GM19240 (cell line): ENCODE data around the gene C14orf119.

Experiments used
- DNase-seq: peaks from one replicate; pipeline ENCODE4 v3.0.0; 2011; ENCODE audit warnings: low spot score; ENCODE audit not compliant: insufficient read length

C14orf119 gene

DNA sequence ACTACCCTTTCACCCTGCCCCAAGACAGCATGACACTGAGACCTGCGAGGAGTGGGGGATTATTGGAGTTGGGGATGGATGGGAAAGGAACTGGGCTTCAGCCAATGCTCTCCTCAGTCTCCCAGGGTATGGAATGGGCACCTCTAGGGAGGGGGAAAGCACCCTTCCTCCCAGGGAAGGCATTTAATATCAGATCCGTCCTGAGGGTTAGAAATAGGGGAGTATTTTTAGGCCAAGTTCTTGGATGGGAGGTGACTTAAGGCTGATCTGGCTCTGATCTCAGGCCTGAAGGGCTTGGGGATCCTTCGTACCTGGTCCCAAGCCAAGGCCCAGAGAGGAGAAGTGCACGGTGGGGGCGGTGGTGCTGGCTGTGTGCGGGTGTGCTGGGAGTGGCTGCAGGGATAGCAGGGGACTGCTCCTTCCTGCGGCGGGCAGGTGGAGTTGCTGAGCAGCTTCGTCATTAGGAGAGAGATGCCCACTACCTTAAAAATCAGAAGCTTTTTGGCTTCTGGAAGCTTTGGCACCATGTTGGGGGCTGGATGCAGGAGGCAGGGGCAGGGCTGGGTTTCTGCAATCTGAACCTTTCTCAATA lies 30.7 kb downstream of the C14orf119 start:
- DNase-seq: no peak

DNA sequence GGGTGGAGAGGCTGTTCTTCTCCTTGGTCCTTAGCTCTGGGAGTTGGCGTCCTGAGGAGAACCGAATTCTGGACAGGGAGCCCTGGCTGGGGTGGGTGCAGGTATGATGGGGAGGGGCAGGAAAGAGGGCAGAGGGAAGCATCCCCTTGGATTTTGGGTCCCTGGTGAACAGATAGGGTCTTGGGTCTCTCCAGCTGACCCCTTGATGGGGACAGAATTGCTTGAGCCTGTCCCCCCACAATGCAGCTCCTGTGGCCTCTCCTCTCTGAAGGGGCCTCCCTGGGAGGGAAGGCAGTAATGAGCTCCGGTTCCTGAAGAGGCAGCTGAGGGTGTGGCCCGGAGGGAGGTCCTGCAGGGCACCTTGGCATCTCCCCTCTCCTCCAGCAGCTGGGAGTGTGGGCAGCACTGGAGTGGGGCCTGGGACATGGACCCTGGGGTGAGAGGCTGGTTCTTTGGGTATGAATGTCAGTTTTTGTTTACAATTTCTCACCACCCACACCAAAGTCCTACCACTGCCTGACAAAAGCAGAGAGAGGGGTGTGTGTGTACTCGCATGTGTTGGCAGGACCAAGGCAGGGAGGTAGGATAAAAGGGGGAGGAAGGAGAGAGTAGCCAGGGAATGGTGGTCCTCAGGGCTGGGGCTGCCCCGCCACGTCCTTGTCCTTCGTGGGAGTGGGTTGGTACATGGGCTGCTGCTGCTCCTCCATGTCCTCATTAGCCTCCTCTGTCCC lies 31.4 kb downstream of the C14orf119 start:
- no peak for DNase-seq

DNA sequence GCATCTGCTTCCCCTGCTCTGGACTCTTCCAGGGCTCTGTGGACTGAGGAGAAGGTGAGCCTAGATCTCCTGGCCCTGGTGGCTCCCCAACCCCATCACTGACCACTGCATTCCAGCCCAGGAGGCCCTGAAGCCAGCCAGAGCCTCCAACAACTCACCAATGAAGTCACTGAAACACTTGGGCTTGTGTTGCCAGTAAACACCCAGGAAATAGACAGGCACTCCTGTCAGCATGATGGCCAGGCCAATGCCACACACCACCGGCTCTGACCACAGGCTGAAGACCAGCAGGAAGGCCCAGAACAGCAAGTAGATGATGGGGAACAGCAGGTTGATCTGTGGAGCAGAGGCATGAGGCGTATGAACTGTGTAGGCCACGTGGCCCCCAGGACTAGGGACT lies 32.6 kb downstream of the C14orf119 start:
- no peak for DNase-seq

DNA sequence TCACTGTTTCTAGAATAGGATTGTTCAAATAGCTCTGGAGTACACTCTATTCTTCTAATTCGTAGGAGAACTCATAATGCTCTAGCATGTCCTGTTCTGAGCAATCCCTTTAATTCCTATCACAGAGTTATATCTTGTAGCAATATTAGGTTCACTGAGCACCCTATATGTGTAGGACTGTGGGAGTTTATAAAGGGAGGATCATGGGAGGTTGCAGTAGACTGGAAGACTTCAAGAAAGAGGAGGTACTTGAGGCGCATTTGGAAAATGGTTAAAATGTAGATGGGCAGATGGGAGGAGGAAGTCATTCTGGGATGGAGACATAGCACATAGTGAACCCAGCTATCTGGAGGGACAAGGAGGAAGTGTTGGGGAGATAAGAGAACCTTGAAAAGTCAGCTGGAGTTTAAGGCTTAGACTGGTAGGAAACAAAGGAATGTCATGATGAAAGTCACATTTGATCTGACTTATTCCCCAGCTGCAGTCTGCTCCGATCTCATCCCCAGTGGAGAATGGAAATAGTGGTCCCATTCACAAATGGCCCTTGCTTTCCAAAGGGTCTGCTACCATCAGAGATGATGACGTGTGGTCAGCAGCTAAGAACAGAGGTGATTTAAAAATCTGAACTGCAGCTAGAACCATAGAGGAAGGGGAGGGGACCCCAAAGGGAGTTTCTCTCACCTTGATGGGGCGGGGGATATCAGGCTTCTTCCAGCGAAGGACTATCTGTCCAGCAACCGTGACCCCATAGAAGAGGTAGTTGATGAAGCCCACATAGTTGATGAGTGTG lies 33.9 kb downstream of the C14orf119 start:
- no peak for DNase-seq

DNA sequence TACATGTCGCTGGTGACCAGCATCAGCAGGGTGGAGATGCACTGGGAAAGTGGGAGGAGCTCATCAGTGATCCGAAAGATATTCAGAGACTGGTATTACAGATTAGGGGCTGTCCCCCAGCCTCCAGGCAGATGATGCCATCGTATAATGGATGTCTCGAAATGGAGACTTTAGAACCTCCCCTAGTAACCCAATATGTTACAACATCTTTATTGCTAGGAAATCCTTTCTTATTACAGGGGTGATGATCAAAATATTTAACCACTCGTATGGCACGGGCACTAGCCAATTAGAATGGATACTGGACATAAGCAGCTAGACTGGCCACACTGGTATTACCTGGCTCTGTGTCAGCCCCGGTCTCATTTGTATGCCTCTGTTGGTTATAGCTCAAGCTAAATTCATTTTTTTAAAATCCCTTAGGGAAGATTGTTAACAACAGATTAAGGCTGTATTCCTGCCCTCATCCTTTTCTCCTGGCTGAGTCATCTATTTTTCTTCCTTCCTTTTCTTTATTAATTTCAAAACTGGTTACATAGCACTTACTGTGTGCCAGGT lies 34.5 kb downstream of the C14orf119 start:
- no peak for DNase-seq

DNA sequence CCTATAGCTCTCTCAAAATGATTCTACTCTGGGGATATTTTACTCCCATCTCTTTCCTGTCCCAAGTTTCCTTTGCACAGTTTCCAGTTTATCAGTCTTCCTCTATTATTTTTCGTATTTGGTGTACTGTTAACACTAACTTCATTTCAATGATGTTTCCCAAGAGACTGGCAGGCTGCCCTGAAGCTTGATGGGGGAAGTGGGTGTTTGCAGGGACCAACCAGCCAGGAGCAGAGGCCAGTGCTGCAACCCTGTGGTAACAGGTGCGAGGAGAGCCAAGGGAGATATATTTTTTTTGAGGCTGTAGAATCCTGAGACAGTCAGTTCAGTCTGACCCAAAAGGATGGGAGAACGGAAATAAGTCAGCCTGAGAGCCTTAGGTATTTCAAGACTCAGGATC lies 35.6 kb downstream of the C14orf119 start:
- no peak for DNase-seq

DNA sequence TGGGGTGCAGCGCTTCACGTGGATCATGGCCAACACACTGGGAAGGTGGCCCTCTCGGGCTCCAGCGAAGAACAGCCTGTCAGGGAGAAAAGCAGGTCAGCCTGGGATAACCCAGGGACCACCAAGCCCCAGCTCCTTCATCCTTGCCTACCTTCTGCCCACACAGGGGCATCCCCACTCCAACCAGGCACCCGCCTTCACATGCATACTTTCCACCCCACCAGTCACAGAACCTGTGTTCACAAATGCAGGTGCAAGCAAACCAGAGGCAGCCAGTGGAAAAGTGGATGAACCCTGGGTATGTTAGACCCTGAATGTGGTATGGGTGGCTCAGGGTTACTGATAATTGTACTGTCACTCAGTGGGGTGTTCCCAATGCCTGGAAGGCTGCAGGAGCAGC lies 36.2 kb downstream of the C14orf119 start:
- no peak for DNase-seq

DNA sequence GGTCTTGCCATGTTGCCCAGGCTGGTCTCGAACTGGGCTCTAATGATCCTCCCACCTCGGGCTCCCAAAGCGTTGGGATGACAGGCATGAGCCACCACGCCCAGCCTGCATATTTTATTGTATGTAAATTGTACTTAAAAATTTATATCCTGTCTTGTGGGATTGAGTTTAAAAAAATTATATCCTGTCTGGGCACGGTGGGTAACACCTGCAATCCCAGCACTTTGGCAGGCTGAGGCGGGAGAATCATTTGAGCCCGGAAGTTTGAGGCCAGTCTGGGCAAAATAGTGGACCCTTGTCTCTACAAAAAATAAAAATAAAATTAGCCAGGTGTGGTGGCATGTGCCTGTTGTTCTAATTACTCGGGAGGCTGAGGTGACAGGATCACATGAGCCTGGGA lies 37.7 kb downstream of the C14orf119 start:
- DNase-seq: no peak

DNA sequence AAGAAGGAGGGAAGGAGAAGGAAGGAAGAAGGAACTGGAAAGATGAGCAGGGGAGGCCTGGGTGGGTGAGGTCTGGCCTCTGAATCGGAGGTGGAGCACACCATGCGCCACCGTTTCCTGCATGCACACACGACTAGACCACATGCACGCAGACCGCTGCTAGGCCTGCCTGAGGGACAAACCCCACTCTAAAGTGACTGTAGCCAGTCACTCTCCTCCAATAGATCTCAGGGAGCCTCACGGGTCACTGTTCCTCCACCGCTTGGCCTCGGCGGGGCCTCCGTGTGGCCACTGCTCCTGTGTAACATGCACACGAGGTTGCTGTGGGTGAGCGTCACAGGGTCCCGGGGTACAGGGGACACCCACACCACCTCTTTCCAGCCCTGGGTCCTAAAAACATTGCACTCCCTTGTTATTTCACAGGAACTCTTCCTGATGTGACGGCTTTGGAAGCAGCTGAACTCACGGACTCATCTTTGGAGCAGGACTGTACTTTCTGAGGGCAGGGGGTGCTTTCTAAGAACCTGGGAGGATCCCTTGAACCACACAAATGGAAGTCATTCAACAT lies 41.3 kb downstream of the C14orf119 start:
- DNase-seq: no peak

DNA sequence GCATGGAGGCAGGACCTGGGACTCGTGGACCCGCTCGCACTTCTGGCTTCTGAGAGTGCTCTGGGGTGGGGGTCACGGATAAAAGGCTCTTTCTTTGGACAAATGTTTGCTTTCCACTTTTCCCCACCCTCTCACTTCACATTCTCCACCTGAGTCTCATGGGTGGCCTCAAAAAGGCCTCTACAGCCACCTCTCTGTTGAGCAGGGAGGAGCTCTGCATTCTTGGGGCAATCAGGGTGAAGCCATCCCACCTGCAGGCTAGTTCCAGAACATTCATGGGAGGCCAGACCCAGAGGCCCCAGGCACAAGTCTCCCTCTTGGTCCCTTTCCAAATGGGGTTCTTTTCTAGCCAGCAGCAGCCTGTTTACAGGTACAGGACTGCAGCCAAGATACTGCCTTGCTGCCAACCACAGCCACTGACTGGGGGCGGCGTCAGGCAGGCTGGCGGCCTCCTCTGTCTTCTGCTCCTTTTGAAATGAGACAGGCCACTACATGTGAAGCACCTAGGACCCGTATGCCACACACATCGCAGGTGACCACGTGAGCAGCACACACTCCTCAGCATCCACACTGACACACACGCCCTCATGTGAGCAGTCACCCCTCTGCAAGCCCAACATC lies 42.0 kb downstream of the C14orf119 start:
- no peak for DNase-seq

DNA sequence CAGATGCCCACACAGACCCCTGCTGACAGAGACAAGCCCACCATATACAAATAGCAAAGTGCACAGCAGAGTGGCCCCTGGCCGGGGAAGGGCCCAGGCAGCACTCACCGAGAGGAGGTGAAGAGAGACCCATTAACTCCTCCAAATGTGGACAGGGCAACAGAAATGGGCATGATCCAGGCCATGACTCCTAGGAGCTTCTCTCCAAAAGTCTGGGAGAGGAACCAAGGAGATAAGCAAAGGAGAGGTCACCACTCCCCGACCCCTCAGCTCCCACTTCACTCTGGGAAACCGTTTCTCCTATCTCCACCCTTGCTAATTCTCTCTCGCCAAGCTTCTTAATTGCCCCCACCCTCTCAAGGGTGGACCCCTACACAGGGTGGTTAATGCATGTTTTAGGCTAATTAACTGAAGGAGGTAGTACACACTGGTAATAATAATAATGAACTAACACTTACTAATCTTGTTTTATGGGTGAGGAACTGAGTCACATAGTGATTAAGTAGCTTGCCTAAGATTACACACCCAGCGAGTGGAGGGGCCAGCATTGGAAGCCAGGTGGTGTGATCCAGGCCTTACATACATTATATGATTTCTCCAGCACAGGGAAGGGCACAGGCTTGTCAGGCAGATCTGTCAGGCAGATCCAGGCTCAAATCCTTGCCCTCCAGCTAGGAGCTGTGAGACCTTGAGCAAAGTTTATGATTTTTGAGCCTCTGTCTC lies 42.7 kb downstream of the C14orf119 start:
- no peak for DNase-seq

DNA sequence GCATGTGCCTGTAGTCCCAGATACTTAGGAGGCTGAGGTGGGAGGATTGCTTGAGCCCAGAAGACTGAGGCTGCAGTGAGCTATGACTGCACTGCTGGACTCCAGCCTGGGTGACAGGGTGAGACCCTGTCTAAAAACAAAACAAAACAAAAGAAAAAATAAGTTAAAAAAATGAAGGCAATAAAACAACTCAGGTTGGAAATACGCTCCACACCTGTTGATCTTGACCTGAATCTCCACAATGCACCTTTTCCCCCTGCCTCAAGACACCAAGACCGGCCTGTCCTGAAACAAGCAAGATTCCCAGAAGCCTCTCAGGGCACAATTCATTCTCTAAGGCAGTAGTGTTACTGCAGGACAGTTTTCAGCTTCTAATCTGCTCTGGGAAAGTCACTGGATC lies 44.6 kb downstream of the C14orf119 start:
- DNase-seq: no peak

DNA sequence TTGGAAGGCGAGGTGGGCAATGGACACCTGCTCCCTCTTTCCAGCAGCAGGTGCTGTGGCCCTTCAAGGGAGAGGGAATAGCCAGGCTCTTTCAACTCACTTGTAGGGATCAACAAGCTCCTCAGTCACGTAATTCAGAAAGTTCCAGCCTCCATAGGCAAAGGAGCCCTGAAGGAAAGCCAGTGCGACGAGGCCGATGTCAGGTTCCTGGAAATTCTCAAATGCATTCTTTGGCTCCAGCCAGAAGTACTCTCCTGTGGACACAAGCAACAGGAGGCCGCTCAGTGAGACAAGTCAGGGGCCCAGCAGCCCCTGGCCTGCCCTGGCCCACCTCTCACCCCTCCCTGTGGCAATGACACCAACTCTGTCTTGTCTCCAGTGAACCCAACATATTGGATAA lies 45.1 kb downstream of the C14orf119 start:
- DNase-seq: no peak

DNA sequence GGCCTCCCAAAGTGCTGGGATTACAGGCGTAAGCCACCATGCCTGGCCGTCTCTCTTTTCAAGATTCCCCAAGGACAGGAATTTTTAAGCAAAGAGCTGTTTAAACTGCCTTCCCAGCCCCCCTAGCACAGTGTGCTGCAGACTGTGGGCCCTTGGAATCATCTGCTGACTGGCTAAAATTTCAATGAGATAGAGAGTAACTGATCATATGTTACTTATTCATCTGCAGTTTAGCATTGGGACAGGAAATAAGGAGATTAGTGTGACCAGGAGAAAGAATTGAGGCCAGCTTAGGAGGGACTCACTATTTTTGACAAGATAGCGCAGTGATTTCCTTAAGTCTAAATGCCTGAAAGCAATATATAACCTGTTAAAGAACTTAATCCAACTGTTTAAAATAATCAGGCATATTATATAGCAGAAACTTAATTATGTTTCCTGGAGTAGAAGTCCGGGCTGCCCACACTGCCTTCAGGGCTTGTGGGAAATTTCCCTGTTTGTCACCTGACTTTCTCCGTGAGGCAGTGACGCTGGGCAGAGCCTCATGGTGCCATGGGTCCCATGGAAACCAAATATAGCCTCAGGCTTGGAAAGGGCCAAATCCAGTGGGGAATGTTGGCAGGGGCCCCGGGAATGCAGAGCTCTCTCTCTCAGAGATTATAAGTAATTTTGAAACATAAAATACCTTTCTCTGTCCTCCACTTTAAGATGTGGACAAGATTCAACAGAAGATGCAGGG lies 46.6 kb downstream of the C14orf119 start:
- no peak for DNase-seq

DNA sequence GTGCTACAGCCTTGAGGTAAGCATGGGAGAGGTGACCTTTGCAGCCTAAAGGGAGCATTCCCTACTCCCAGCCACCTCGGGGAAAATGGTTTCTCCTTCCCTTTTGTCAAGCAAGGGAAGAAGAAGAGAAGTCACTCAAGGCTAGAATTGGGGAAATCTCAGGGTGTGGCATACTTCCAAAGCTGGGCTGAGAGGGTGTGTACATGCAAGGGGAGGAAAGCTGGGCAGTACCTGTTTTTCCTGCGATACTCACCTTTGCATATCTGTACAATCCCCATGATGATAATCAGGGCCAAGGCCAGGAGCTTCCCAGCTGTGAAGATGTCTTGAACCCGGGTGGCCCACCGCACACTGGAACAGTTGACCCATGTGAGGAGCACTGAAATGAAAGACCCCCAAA lies 47.5 kb downstream of the C14orf119 start:
- no peak for DNase-seq

DNA sequence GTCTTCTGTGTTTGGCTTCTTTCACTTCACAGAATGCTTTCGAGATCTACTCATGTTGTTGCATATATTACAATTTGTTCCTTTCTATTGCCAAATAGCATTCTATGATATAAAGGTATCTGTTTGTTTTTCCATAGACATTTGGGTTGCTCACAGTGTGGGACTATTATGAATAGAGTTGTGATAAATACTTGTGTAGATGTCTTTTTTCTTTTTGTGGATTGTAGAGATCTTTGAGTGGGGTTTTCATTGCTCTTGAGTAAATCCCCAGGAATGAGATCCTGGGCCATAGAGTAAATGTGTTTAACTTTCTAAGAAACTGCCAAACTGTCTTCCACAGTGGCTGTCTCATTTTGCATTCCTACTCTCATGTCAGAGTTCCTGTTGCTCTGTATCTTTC lies 48.6 kb downstream of the C14orf119 start:
- no peak for DNase-seq

DNA sequence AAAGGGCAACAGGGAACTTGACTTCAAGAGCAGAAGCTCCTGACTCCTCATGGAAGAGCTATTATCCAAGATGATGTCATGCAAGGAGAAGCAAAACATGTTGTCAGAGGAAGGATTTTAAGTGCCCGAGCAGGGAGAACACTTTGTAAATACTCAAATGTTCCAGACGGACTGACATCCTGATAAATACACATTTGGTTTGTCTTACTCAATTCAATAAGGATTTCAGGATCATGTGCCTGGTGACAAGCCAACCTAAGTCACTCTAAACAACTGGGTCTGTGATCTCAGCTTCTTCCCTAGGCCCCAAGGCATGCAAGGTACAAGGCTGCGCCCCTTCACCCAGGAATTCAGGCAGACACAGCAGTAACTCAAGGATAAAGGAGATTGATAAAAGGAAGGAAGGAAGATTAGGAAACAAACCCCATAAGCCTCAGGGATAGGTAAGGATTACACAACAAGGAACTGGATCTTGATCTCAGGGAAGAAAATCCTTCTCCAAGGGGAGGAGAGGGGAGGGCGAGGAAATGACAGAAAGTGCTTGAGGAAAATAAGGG lies 50.6 kb downstream of the C14orf119 start:
- DNase-seq: no peak

DNA sequence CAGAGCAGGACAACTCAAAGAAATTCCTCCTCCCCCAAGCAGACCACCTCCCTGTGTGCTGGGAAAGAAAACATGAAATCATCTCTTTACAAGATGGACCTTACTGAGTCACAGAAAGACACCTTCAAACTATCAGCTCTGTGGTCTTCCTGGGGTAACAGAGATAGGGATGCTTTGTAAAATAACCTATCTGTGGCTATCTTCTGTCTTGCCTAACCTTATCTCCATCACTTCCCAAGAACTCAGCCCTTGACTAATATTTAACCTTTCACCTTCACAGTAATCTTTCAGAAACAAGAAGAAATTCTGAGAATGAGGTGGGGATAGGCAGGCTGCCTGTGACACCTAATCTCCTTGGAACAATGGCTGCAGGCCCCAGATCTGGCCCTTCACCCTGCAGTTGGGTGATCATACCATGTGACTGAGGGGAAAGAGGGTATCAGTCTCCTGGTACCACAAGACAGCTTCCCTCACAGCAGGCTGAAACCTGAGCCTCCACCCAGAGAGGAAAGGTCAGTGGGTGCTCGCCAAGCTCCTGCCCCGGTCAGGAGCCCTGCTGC lies 51.1 kb downstream of the C14orf119 start:
- DNase-seq: no peak

DNA sequence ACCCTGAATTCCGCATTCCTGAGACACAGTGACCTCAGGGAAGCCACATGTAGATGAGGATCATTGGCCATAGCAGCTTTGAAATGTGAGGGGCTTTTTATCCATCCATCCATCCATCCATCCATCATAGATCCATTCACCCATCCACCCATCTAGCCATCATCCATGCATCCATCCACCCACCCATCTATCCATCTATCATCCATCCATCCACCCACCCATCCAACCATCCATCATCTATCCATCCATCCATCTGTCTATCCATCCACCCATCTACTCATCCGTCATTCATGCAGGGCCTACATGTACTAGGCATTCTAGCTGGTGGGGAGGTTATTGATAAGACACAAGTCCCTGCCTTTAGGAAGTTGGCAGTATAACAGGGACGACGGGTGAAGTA lies 51.7 kb downstream of the C14orf119 start:
- DNase-seq: no peak

DNA sequence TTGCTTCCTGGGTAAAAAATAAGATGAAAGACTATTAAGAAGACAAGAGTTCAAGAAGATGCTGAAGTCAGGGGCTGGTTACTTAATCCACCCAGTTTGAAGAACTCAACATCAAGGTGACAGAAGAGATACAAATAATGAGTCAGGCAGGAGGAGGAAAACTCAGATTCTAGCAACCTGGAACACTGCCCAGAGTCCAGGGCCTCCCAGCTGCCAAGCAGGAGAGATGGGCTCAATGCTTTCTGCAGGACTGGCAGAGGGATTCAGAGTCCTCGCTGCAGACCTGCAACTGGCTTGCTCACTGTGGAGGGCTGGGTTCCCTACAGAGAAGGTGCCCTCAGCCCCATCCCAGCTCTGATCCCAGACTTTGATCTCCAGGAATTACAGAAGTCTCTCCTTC lies 52.4 kb downstream of the C14orf119 start:
- DNase-seq: no peak
